ENCODE data around the gene BBS12.

- no peak for TF ChIP-seq CTCF (IDR thresholded peaks at IDR 0.05)
- TF ChIP-seq POLR2A (IDR thresholded peaks at IDR 0.05): no peak
- TF ChIP-seq POLR2AphosphoS5 (IDR thresholded peaks at IDR 0.05; ENCODE audit: insufficient read depth in 1 of 2, low read depth in 1 of 2): no peak
These were observed 39.6 kb upstream of the BBS12 start for GRCh38 chr4:122692641-122693520.

All from vagina (tissue), 2 donors.